GM18526 (cell line): Measurements from ENCODE around the gene PDCD6IP.

Source experiments
- POLR2A ChIP-seq: IDR thresholded peaks from 3 replicates; pipeline ENCODE4 v1.6.1; 2011; ENCODE audit not compliant: insufficient read length; ENCODE audit errors: extremely low read depth

PDCD6IP gene

GRCh38 chr3:33901862-33902563 lies 103.6 kb downstream of the PDCD6IP start:
- no peak for TF ChIP-seq POLR2A

GRCh38 chr3:33904730-33905129 lies 106.3 kb downstream of the PDCD6IP start:
- no peak for TF ChIP-seq POLR2A

DNA sequence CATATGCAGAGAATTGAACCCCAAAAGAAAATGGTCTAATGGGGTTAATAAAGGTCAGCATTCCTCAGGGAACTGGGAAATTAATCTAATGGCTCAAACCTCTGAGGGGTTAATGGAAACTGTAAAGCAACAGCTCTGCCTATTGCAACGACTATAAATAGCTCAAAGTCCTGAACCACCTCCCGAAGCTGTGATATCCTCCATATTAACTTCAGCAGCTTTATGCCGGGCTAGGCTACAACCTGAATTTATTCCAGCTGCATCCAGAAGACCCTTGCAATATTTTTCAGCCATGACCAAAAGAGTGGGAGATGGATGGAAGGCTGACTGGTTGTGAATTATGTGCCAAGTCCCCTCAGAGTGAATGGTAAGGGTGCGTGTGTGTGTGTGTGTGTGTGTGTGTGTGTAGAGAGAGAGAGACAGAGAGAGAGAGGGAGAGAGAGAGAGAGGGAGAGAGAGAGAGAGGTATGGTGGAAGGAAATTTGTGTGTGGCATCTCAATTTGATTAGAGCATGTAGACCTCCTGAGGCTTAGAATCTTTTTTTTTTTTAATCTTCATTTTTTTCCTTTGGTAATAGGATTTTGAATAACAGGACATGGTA lies 109.9 kb downstream of the PDCD6IP start:
- TF ChIP-seq POLR2A: no peak

- TF ChIP-seq POLR2A: no peak
These were observed 111.1 kb downstream of the PDCD6IP start for GRCh38 chr3:33909547-33909946.

DNA sequence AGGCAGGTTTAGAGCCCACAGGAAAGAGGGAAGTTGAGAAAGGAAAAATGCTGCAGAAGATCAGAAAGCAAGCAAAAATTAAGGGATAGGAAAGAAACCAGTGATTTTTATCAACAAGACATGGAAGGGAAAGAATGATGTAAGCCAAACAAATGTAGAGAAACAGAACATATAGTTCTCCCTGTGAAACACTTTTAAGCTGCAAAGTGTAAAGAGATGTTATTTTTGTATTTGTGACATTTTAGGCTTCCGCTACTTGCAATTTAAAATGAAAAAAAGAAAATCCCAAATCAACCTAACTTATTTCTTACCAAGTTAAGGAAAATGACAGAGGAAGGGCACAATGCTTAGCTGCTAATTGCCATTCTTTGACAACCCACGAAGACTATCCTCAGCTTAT lies 111.6 kb downstream of the PDCD6IP start:
- TF ChIP-seq POLR2A: no peak

DNA sequence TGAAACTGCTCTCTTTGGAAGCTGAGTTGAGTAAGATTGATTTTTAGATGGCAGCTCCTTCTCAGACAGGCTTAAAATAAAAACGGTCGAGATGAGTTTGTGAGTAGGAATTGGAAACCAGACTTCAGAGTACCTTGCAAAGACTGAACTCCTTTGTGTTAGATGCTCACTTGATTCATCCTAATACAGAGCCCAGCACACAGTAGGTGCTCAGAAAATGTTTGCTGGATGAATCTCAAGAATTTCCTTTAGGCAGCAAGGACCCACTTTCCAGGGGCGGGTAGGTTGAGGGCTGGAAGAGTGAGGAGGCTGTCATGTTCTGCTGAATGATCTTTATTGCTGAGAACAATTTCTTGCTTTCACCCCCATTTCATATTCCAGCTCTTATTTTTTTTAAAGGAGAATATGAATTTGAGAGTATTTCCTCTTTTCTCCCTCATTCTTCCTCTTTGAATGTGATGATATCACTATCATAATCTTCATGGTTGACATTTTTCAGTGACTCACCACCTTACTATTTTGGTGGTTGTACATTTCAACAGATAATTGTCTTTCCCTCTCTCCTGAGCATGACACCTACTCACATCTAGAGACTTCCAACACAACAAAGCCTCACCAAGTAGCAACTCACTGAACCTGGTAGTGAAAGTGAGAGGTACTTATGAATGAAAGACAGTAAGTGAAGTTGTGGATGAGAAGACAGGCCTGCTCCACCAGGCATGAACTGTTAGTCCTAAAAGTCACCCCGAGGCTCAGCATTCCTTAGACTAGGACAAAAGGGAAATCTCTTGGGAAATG lies 113.3 kb downstream of the PDCD6IP start:
- no peak for TF ChIP-seq POLR2A

GRCh38 chr3:33914212-33914611 lies 115.8 kb downstream of the PDCD6IP start:
- TF ChIP-seq POLR2A: no peak

DNA sequence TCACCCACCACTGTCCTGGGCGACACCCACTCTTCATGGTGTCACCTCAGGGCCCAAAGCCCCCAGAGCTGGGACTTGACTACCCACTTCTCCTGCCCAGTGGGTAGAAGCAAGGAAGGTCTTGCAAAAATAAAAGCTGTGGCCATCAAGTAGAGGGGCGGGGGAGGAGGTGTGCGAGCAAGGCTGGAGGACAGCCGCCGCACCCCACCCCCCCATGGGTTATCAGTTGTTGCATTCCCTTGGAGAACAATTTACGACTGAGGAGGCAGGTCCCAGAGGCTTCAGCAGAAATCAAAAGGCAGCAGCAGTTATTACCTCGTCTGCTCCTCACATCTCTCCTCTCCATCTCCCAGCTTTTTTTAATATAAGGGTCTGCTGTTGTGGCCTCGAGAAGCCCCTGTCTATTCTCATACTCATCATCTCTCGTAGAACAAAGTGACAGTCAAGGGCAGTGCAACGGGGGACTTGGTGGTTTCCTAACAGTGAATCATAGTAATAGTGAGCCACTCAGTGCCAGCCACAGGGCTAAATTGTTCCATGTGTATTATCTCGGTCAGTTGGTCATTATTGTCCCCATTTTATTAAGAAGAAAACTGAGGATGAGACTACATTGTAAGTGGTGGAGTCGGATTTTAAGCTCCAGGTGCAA lies 116.4 kb downstream of the PDCD6IP start:
- TF ChIP-seq POLR2A: no peak

- no peak for TF ChIP-seq POLR2A
These were observed 117.5 kb downstream of the PDCD6IP start for GRCh38 chr3:33915796-33916546.

GRCh38 chr3:33918126-33918756 lies 119.8 kb downstream of the PDCD6IP start:
- TF ChIP-seq POLR2A: no peak
